ENCODE measurements around the gene GRIK1. TPM values are rescaled to one million over a fixed set of nuclear protein-coding genes. Genes with fewer than 3 reads are reported as not detected.

The GRIK1 gene
- total RNA-seq, 4 donors from 2014 or later, result not detected

GRCh38 chr21:29938776-29939103, 1.1 kb downstream of the GRIK1 start:
- H3K4me3 ChIP-seq, result no peak overlapping the region
- intact Hi-C loops (cut with DNase I; ENCODE audit: low total_unique reads) (no loop called here), in situ Hi-C loops (cut with MboI; ENCODE audit: low pct_ligation_motif_present in 1 of 4, low pct_unique_long_range_greater_than_20kb in 1 of 4, low sequenced_read_pairs in 3 of 4) (no loop called here)
- no peaks in the 10 kb centered on the region for H3K4me1 ChIP-seq
- H3K9me3 ChIP-seq, result no peaks in the 10 kb centered on the region
- no peaks in the 10 kb centered on the region for H3K36me3 ChIP-seq
- DNase-seq, result no peak
- WGBS, 2 donors (ENCODE audit: low coverage in 1 of 2), result 36% methylated on average over 7 of the region's 11 CpGs; no CpG with 5 or more reads in 1 of the 2 donors
- TF ChIP-seq EP300 (IDR thresholded peaks at IDR 0.05; ENCODE audit: low read depth) (no peak), POLR2AphosphoS5 (IDR thresholded peaks at IDR 0.05) (no peak), CTCF (IDR thresholded peaks at IDR 0.05) (no peak), POLR2A (IDR thresholded peaks at IDR 0.05) (no peak)
- peaks cover 35% of the 10 kb centered on the region for H3K27me3 ChIP-seq
- no peak overlapping the region for H3K27ac ChIP-seq

GRCh38 chr21:29933088-29933487, 6.7 kb downstream of the GRIK1 start:
- H3K9me3 ChIP-seq, result no peaks in the 10 kb centered on the region
- no peaks in the 10 kb centered on the region for H3K4me1 ChIP-seq
- TF ChIP-seq POLR2AphosphoS5 (IDR thresholded peaks at IDR 0.05) (no peak), CTCF (IDR thresholded peaks at IDR 0.05) (no peak), EP300 (IDR thresholded peaks at IDR 0.05; ENCODE audit: low read depth) (no peak), POLR2A (IDR thresholded peaks at IDR 0.05) (no peak)
- no peak overlapping the region for H3K4me3 ChIP-seq
- no peak for DNase-seq
- 61 to 63% methylated on average over 3 of the region's 3 CpGs for WGBS, 2 donors (ENCODE audit: low coverage in 1 of 2)
- H3K27me3 ChIP-seq, result peaks cover 3% of the 10 kb centered on the region
- intact Hi-C loops (cut with DNase I; ENCODE audit: low total_unique reads) (no loop called here), in situ Hi-C loops (cut with MboI; ENCODE audit: low pct_ligation_motif_present in 1 of 4, low pct_unique_long_range_greater_than_20kb in 1 of 4, low sequenced_read_pairs in 3 of 4) (no loop called here)
- H3K36me3 ChIP-seq, result no peaks in the 10 kb centered on the region
- no peak overlapping the region for H3K27ac ChIP-seq

- intact Hi-C loops (cut with DNase I; ENCODE audit: low total_unique reads), result no loop called here
- TF ChIP-seq POLR2AphosphoS5 (IDR thresholded peaks at IDR 0.05), result no peak
- no peak for TF ChIP-seq CTCF (IDR thresholded peaks at IDR 0.05)
- no peak for TF ChIP-seq POLR2A (IDR thresholded peaks at IDR 0.05)
- no peak for TF ChIP-seq EP300 (IDR thresholded peaks at IDR 0.05; ENCODE audit: low read depth)
- H3K4me1 ChIP-seq, result no peaks in the 10 kb centered on the region
- H3K4me3 ChIP-seq, result no peak overlapping the region
- H3K36me3 ChIP-seq, result no peaks in the 10 kb centered on the region
- in situ Hi-C loops (cut with MboI; ENCODE audit: low pct_ligation_motif_present in 1 of 4, low pct_unique_long_range_greater_than_20kb in 1 of 4, low sequenced_read_pairs in 3 of 4), result no loop called here
- H3K27me3 ChIP-seq, result no peaks in the 10 kb centered on the region
- WGBS, 2 donors (ENCODE audit: low coverage in 1 of 2), result 58 to 80% methylated on average over 1 to 4 of the region's 4 CpGs
- DNase-seq, result no peak
- H3K27ac ChIP-seq, result no peak overlapping the region
- no peaks in the 10 kb centered on the region for H3K9me3 ChIP-seq
Measured at GRCh38 chr21:29928537-29928936, 11.3 kb downstream of the GRIK1 start.

- H3K4me1 ChIP-seq, result no peaks in the 10 kb centered on the region
- H3K36me3 ChIP-seq, result no peaks in the 10 kb centered on the region
- no peaks in the 10 kb centered on the region for H3K27me3 ChIP-seq
- WGBS, 2 donors (ENCODE audit: low coverage in 1 of 2), result 78 to 82% methylated on average over 1 of the region's 1 CpG
- DNase-seq, result no peak
- no peak overlapping the region for H3K4me3 ChIP-seq
- no peak for TF ChIP-seq POLR2AphosphoS5 (IDR thresholded peaks at IDR 0.05)
- TF ChIP-seq EP300 (IDR thresholded peaks at IDR 0.05; ENCODE audit: low read depth), result no peak
- TF ChIP-seq POLR2A (IDR thresholded peaks at IDR 0.05), result no peak
- no peak for TF ChIP-seq CTCF (IDR thresholded peaks at IDR 0.05)
- in situ Hi-C loops (cut with MboI; ENCODE audit: low pct_ligation_motif_present in 1 of 4, low pct_unique_long_range_greater_than_20kb in 1 of 4, low sequenced_read_pairs in 3 of 4), result no loop called here
- no peaks in the 10 kb centered on the region for H3K9me3 ChIP-seq
- no peak overlapping the region for H3K27ac ChIP-seq
- intact Hi-C loops (cut with DNase I; ENCODE audit: low total_unique reads), result no loop called here
Measured at GRCh38 chr21:29920938-29921337, 18.9 kb downstream of the GRIK1 start.
